ENCODE measurements around the gene IGSF9. TPM values are rescaled to one million over a fixed set of nuclear protein-coding genes. Genes with fewer than 3 reads are reported as not detected.

IGSF9 gene
- total RNA-seq, 1 experiment from 2014 or later, result 0.44 TPM

DNA sequence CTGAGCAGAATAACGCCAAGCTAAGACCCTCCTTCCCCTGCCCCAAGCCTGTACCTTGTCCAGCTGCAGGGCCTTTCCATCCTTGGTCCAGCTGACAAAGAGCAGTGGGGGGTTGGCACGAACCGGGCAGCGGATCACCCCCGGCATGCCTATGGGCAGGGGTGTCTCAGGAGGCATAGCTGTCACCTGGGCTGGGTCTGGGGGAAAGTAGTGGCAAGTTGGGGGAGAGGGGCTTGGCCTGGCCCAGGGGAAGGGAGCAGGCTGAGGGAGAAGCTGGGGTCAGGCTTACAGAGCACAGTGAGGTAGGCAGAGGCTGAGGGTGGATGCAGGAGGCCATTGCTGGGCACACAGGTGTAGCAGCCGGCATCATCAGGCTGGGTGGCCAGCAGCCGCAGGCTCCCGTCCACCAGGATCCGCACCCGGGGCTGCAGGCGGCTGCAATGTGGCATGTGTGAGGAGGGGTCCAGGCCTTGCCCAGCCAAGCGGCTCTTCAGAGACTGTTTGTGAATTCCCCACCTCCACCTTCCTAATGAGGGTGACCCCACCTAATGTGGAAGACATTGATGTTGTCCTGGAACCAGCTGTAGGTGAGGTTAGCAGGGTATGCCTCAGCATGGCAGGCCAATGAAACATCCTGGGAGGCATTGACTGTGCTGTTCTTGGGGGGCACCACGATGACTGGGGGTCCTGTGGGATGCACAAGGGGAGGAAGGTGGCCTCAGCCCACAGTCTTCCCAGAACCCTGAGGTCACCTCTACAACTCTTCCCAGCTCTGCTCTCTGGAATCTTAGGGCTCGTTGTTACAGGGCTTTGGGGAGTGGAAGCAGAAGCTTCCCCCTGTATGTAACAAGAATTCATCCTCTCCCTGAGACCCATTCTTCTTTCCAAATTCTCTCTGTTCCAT lies 11.0 kb downstream of the IGSF9 start:
- H3K27me3 Mint-ChIP-seq (ENCODE audit: insufficient read depth, unreplicated experiment), result no peaks in the 10 kb centered on the region
- ChIA-PET POLR2A (interaction anchor here (0.6 to 2.5 kb wide), 6 partner anchors 12 to 270 kb away, joined by 3 to 9 read pairs (median 3); no protein-coding TSS in a partner anchor), CTCF (interaction anchor here (0.7 to 52.4 kb wide), 23 partner anchors 9 to 309 kb away, joined by 3 to 1675 read pairs (median 6); partner anchors contain the start of genes FCRL6, IGSF8, IGSF9 and TAGLN2)
- no peak overlapping the region for H3K4me3 Mint-ChIP-seq (ENCODE audit: unreplicated experiment)
- no peak for DNase-seq (ENCODE audit: unreplicated experiment)
- intact Hi-C loops (cut with micrococcal nuclease), result loop anchor here (10.0 kb wide), 2 partner anchors 140 to 440 kb away; partner anchors contain the start of gene KCNJ10
- peaks cover 22% of the 10 kb centered on the region for H3K4me1 Mint-ChIP-seq (ENCODE audit: insufficient read depth, unreplicated experiment)
- H3K36me3 Mint-ChIP-seq (ENCODE audit: insufficient read depth, unreplicated experiment), result no peaks in the 10 kb centered on the region
- BruUV-seq (replicated peaks), result no TSS peak
- H3K9me3 Mint-ChIP-seq (ENCODE audit: unreplicated experiment), result no peaks in the 10 kb centered on the region
- no peak overlapping the region for H3K27ac Mint-ChIP-seq (ENCODE audit: low read depth, unreplicated experiment)
- TF ChIP-seq CTCF (IDR thresholded peaks at IDR 0.05; ENCODE audit: unreplicated experiment), result no peak

DNA sequence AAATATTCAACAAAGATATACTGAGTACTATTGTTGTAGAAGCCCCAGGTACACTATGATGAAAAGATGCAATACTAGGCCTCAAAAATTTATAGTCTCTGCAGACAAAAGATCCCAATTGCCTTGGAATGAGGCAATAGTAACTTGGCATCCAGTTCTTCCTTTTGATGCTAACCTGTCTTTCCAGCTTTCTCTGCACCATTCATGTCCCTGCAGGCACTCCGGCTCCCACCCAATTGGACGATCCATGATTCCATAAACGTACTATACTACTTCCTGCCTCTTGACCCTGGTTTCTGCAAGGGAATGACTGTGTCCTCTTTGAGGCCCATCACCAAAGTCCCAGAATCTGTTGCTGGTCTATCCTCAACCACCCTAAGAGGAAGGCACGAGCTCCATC lies 12.1 kb downstream of the IGSF9 start:
- peaks cover 14% of the 10 kb centered on the region for H3K4me1 Mint-ChIP-seq (ENCODE audit: insufficient read depth, unreplicated experiment)
- H3K9me3 Mint-ChIP-seq (ENCODE audit: unreplicated experiment), result no peaks in the 10 kb centered on the region
- ChIA-PET POLR2A (interaction anchor here (0.7 to 1.1 kb wide), 4 partner anchors 40 to 99 kb away, joined by 3 to 6 read pairs (median 3); no protein-coding TSS in a partner anchor), CTCF (interaction anchor here (0.6 to 52.4 kb wide), 16 partner anchors 8 to 204 kb away, joined by 3 to 1675 read pairs (median 4); partner anchors contain the start of genes DUSP23, FCRL6, IGSF8 and IGSF9)
- DNase-seq (ENCODE audit: unreplicated experiment), result no peak
- no peaks in the 10 kb centered on the region for H3K36me3 Mint-ChIP-seq (ENCODE audit: insufficient read depth, unreplicated experiment)
- BruUV-seq (replicated peaks), result no TSS peak
- intact Hi-C loops (cut with micrococcal nuclease), result loop anchor here (10.0 kb wide), 2 partner anchors 141 to 441 kb away; partner anchors contain the start of gene KCNJ10
- H3K4me3 Mint-ChIP-seq (ENCODE audit: unreplicated experiment), result no peak overlapping the region
- no peak overlapping the region for H3K27ac Mint-ChIP-seq (ENCODE audit: low read depth, unreplicated experiment)
- TF ChIP-seq CTCF (IDR thresholded peaks at IDR 0.05; ENCODE audit: unreplicated experiment), result no peak
- no peaks in the 10 kb centered on the region for H3K27me3 Mint-ChIP-seq (ENCODE audit: insufficient read depth, unreplicated experiment)

- Mint-ChIP-seq H3K27me3 (ENCODE audit: insufficient read depth, unreplicated experiment) (no peaks in the 10 kb centered on the region), H3K4me1 (ENCODE audit: insufficient read depth, unreplicated experiment) (peaks cover 12% of the 10 kb centered on the region), H3K9me3 (ENCODE audit: unreplicated experiment) (no peaks in the 10 kb centered on the region), H3K4me3 (ENCODE audit: unreplicated experiment) (no peak overlapping the region), H3K27ac (ENCODE audit: low read depth, unreplicated experiment) (no peak overlapping the region), H3K36me3 (ENCODE audit: insufficient read depth, unreplicated experiment) (no peaks in the 10 kb centered on the region)
- intact Hi-C loops (cut with micrococcal nuclease), result loop anchor here (10.0 kb wide), 2 partner anchors 142 to 442 kb away; partner anchors contain the start of gene KCNJ10
- CTCF ChIA-PET, result interaction anchor here (0.5 to 52.4 kb wide), 17 partner anchors 8 to 789 kb away, joined by 3 to 1675 read pairs (median 3); partner anchors contain the start of genes DUSP23, FCRL6 and IGSF9
- POLR2A ChIA-PET, result interaction anchor here (0.7 to 1.1 kb wide), 3 partner anchors 92 to 100 kb away, joined by 3 read pairs; no protein-coding TSS in a partner anchor
- DNase-seq (ENCODE audit: unreplicated experiment), result no peak
- no TSS peak for BruUV-seq (replicated peaks)
- no peak for TF ChIP-seq CTCF (IDR thresholded peaks at IDR 0.05; ENCODE audit: unreplicated experiment)
Measured at GRCh38 chr1:159932296-159933285, 12.8 kb downstream of the IGSF9 start.

Measured in MCF 10A (cell line).